Suprapubic skin (tissue), 4 donors: ENCODE results near the gene NANOS3.

Source experiments
- CTCF ChIP-seq, 2 donors: fragments of 200-600 bp in 1 of 2; fragments of 450-650 bp in 1 of 2; sonication (generic) in 1 of 2; IDR thresholded peaks; one replicate each; pipeline ENCODE4 v1.5.1; 2016 to 2019; ENCODE audit warnings: antibody characterized with exemption in 2 of 2, mild to moderate bottlenecking in 1 of 2, moderate library complexity in 1 of 2
- EP300 ChIP-seq: sonication (generic); formaldehyde crosslinking; IDR thresholded peaks from one replicate; pipeline ENCODE4 v1.6.1; 2017; ENCODE audit warnings: antibody characterized with exemption
- POLR2A ChIP-seq, 2 donors: fragments of 450-650 bp; IDR thresholded peaks; one replicate each; pipeline ENCODE4 v1.6.1; 2017; ENCODE audit warnings: antibody characterized with exemption in 2 of 2, mild to moderate bottlenecking in 2 of 2, moderate library complexity in 2 of 2
- POLR2AphosphoS5 ChIP-seq, 3 donors: sonication (generic); formaldehyde crosslinking; IDR thresholded peaks; one replicate each; pipeline ENCODE4 v1.6.1; 2017; ENCODE audit warnings: antibody characterized with exemption in 3 of 3

DNA sequence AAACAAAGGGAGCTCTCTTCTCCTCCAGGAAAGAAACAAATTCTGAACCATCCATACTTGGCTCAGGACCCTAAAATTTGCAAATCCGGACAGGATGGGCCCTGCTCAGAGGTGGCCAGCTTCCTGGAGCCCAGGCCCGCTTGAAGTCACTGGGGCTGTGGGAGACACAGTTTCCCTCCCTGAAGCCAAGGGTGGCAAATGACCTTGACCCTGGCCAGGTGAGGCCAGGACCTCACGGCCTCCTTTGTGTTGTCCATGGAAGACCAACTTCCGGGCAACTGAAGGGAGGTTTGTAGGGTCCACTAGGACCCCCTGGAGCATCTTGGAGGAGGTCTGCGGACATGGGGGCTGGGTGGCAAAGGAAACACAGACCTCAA is 5.5 kb downstream of the NANOS3 start:
- no peak for TF ChIP-seq CTCF (IDR thresholded peaks at IDR 0.05)
- no peak for TF ChIP-seq POLR2AphosphoS5 (IDR thresholded peaks at IDR 0.05)
- TF ChIP-seq POLR2A (IDR thresholded peaks at IDR 0.05): no peak
- TF ChIP-seq EP300: no peak
